HG02763 (cell line): ENCODE data around the gene CLDN1.

Experiments used
- ATAC-seq: cut with Tn5 transposase; IDR thresholded peaks from one replicate; pipeline ENCODE4 v1.9.1; 2021; ENCODE audit warnings: mild to moderate bottlenecking, moderate library complexity; ENCODE audit not compliant: unreplicated experiment

CLDN1 gene

GRCh38 chr3:190333961-190334360 is 11.7 kb upstream of the CLDN1 start:
- no peak for ATAC-seq

- ATAC-seq, result no peak
Measured at GRCh38 chr3:190330936-190331734, 8.9 kb upstream of the CLDN1 start.

- ATAC-seq, result no peak
Measured at GRCh38 chr3:190326930-190327329, 4.7 kb upstream of the CLDN1 start.

GRCh38 chr3:190326361-190326760 is 4.1 kb upstream of the CLDN1 start:
- no peak for ATAC-seq

GRCh38 chr3:190325923-190326322 is 3.7 kb upstream of the CLDN1 start:
- ATAC-seq, result no peak

- no peak for ATAC-seq
Measured at GRCh38 chr3:190323246-190323626, 990 bp upstream of the CLDN1 start.

- no peak for ATAC-seq
Measured at GRCh38 chr3:190322604-190323245, 479 bp upstream of the CLDN1 start.

- ATAC-seq, result no peak
Measured at GRCh38 chr3:190320594-190321362, 1.5 kb downstream of the CLDN1 start.

- ATAC-seq, result no peak
Measured at GRCh38 chr3:190319660-190320059, 2.6 kb downstream of the CLDN1 start.

- ATAC-seq, result no peak
Measured at GRCh38 chr3:190318666-190319065, 3.6 kb downstream of the CLDN1 start.

- no peak for ATAC-seq
Measured at GRCh38 chr3:190314741-190315140, 7.5 kb downstream of the CLDN1 start.

GRCh38 chr3:190309414-190309813 is 12.8 kb downstream of the CLDN1 start:
- no peak for ATAC-seq

- ATAC-seq, result no peak
Measured at GRCh38 chr3:190308154-190308553, 14.1 kb downstream of the CLDN1 start.

GRCh38 chr3:190307164-190307545 is 15.1 kb downstream of the CLDN1 start:
- no peak for ATAC-seq

GRCh38 chr3:190306513-190307163 is 15.6 kb downstream of the CLDN1 start:
- no peak for ATAC-seq

- ATAC-seq, result no peak
Measured at GRCh38 chr3:190306026-190306425, 16.2 kb downstream of the CLDN1 start.

GRCh38 chr3:190305406-190305805 is 16.8 kb downstream of the CLDN1 start:
- no peak for ATAC-seq

- ATAC-seq, result no peak
Measured at GRCh38 chr3:190303884-190304283, 18.4 kb downstream of the CLDN1 start.

- no peak for ATAC-seq
Measured at GRCh38 chr3:190302212-190302867, 19.9 kb downstream of the CLDN1 start.

GRCh38 chr3:190301591-190301990 is 20.7 kb downstream of the CLDN1 start:
- no peak for ATAC-seq

- no peak for ATAC-seq
Measured at GRCh38 chr3:190299969-190300368, 22.3 kb downstream of the CLDN1 start.
